ENCODE data around the gene GRM8. TPM values are rescaled to one million over a fixed set of nuclear protein-coding genes. Genes with fewer than 3 reads are reported as not detected.

GRM8 gene
- total RNA-seq, 1 experiment from 2014 or later = not detected

DNA sequence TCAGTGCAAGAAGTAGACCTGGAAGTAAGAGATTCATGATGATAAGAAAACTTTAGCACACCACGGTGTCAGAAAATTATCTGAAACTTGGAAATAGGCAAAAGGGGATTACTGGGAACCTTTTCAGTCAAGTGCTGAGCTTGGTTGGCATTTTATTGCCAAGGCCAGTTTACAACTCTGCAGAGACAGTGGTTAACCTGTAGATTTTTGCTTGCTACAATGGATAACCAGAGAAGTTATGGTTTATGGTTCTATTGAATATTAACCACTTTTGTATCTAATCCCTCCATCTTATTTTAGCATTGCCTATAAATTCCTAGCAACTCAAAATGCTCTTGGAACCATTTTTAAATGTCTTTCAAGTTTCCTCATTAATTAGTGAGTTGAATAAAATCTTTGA, 13.3 kb upstream of the GRM8 start:
- Histone ChIP-seq H3K9me2 (replicated peaks; ENCODE audit: low read length) (no peaks in the 10 kb centered on the region), H3K36me3 (ENCODE audit: low read depth, low read length) (no peaks in the 10 kb centered on the region), H3K4me3 (ENCODE audit: low read length) (no peak overlapping the region), H3K79me2 (ENCODE audit: low read length) (no peaks in the 10 kb centered on the region), H3F3A (ENCODE audit: low read length, unreplicated experiment) (no peaks in the 10 kb centered on the region), H3K4me2 (ENCODE audit: low read length) (no peak overlapping the region), H2AFZ (ENCODE audit: low read length) (no peak overlapping the region), H4K20me1 (ENCODE audit: low read length) (no peaks in the 10 kb centered on the region), H3K9ac (ENCODE audit: low read length) (no peak overlapping the region), H3K9me3 (ENCODE audit: low read length) (no peaks in the 10 kb centered on the region), H3K4me1 (ENCODE audit: insufficient read depth, low read length) (no peaks in the 10 kb centered on the region), H3K27ac (ENCODE audit: low read length) (no peak overlapping the region), H3K27me3 (ENCODE audit: low read length) (peaks cover 83% of the 10 kb centered on the region)
- DNase-seq (no peak), ATAC-seq (no peak)
- TF ChIP-seq EZH2 (IDR thresholded peaks at IDR 0.05; ENCODE audit: low read length, unreplicated experiment) (no peak), EZH2phosphoT487 (IDR thresholded peaks at IDR 0.05; ENCODE audit: borderline replicate concordance, low read length) (no peak)
- TF ChIP-seq, protein P1, sequence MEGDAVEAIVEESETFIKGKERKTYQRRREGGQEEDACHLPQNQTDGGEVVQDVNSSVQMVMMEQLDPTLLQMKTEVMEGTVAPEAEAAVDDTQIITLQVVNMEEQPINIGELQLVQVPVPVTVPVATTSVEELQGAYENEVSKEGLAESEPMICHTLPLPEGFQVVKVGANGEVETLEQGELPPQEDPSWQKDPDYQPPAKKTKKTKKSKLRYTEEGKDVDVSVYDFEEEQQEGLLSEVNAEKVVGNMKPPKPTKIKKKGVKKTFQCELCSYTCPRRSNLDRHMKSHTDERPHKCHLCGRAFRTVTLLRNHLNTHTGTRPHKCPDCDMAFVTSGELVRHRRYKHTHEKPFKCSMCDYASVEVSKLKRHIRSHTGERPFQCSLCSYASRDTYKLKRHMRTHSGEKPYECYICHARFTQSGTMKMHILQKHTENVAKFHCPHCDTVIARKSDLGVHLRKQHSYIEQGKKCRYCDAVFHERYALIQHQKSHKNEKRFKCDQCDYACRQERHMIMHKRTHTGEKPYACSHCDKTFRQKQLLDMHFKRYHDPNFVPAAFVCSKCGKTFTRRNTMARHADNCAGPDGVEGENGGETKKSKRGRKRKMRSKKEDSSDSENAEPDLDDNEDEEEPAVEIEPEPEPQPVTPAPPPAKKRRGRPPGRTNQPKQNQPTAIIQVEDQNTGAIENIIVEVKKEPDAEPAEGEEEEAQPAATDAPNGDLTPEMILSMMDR (conservative IDR thresholded peaks at IDR 0.05; ENCODE audit: low read depth, low read length) = no peak
- ChIA-PET POLR2A (ENCODE audit: unreplicated experiment) (no interaction called here), CTCF (no interaction called here)
- BruUV-seq (replicated peaks) = no TSS peak
- intact Hi-C loops (cut with micrococcal nuclease) = no loop called here

GRCh38 chr7:127264219-127264618, 11.5 kb upstream of the GRM8 start:
- no peak for ATAC-seq
- POLR2A ChIA-PET (ENCODE audit: unreplicated experiment) = no interaction called here
- no peaks in the 10 kb centered on the region for H3K4me1 ChIP-seq (ENCODE audit: insufficient read depth, low read length)
- no peaks in the 10 kb centered on the region for H3K9me3 ChIP-seq (ENCODE audit: low read length)
- no peak overlapping the region for H3K27ac ChIP-seq (ENCODE audit: low read length)
- intact Hi-C loops (cut with micrococcal nuclease) = no loop called here
- H3K79me2 ChIP-seq (ENCODE audit: low read length) = no peaks in the 10 kb centered on the region
- no peak overlapping the region for H3K4me3 ChIP-seq (ENCODE audit: low read length)
- H3K4me2 ChIP-seq (ENCODE audit: low read length) = no peak overlapping the region
- H3F3A ChIP-seq (ENCODE audit: low read length, unreplicated experiment) = no peaks in the 10 kb centered on the region
- CTCF ChIA-PET = no interaction called here
- no peak overlapping the region for H2AFZ ChIP-seq (ENCODE audit: low read length)
- peaks cover 68% of the 10 kb centered on the region for H3K27me3 ChIP-seq (ENCODE audit: low read length)
- H3K9ac ChIP-seq (ENCODE audit: low read length) = no peak overlapping the region
- BruUV-seq (replicated peaks) = no TSS peak
- no peak for DNase-seq
- TF ChIP-seq EZH2 (IDR thresholded peaks at IDR 0.05; ENCODE audit: low read length, unreplicated experiment) (no peak), EZH2phosphoT487 (IDR thresholded peaks at IDR 0.05; ENCODE audit: borderline replicate concordance, low read length) (no peak)
- TF ChIP-seq, protein P1 (conservative IDR thresholded peaks at IDR 0.05; ENCODE audit: low read depth, low read length) = no peak
- H4K20me1 ChIP-seq (ENCODE audit: low read length) = no peaks in the 10 kb centered on the region
- H3K36me3 ChIP-seq (ENCODE audit: low read depth, low read length) = no peaks in the 10 kb centered on the region
- no peaks in the 10 kb centered on the region for H3K9me2 ChIP-seq (replicated peaks; ENCODE audit: low read length)

- intact Hi-C loops (cut with micrococcal nuclease) = no loop called here
- H3K27me3 ChIP-seq (ENCODE audit: low read length) = peaks cover 26% of the 10 kb centered on the region
- CTCF ChIA-PET = interaction anchor here (0.6 kb wide), 1 partner anchor 12 kb away, joined by 3 read pairs; no protein-coding TSS in a partner anchor
Measured at GRCh38 chr7:127258111-127258510, 5.4 kb upstream of the GRM8 start.

More at GRCh38 chr7:127258111-127258510, 5.4 kb upstream of the GRM8 start:
- DNase-seq = no peak
- H4K20me1 ChIP-seq (ENCODE audit: low read length) = no peaks in the 10 kb centered on the region
- no peaks in the 10 kb centered on the region for H3K79me2 ChIP-seq (ENCODE audit: low read length)
- no peaks in the 10 kb centered on the region for H3K9me3 ChIP-seq (ENCODE audit: low read length)
- H3K27ac ChIP-seq (ENCODE audit: low read length) = no peak overlapping the region
- H3K4me3 ChIP-seq (ENCODE audit: low read length) = no peak overlapping the region
- TF ChIP-seq EZH2 (IDR thresholded peaks at IDR 0.05; ENCODE audit: low read length, unreplicated experiment) = no peak
- no peak for TF ChIP-seq EZH2phosphoT487 (IDR thresholded peaks at IDR 0.05; ENCODE audit: borderline replicate concordance, low read length)
- TF ChIP-seq, protein P1 (conservative IDR thresholded peaks at IDR 0.05; ENCODE audit: low read depth, low read length) = no peak
- no peak overlapping the region for H3K4me2 ChIP-seq (ENCODE audit: low read length)
- H2AFZ ChIP-seq (ENCODE audit: low read length) = no peak overlapping the region
- peaks cover 2% of the 10 kb centered on the region; the same call in 1 of the 2 replicates for H3K4me1 ChIP-seq (ENCODE audit: insufficient read depth, low read length)
- H3F3A ChIP-seq (ENCODE audit: low read length, unreplicated experiment) = no peaks in the 10 kb centered on the region
- no TSS peak for BruUV-seq (replicated peaks)
- H3K9ac ChIP-seq (ENCODE audit: low read length) = no peak overlapping the region
- POLR2A ChIA-PET (ENCODE audit: unreplicated experiment) = no interaction called here
- no peaks in the 10 kb centered on the region for H3K9me2 ChIP-seq (replicated peaks; ENCODE audit: low read length)
- H3K36me3 ChIP-seq (ENCODE audit: low read depth, low read length) = no peaks in the 10 kb centered on the region
- ATAC-seq = no peak

Data from PC-3 (cell line).